MM.1S (cell line): ENCODE measurements around the gene TYSND1.

Experiments
- DNase-seq: peaks from one replicate; pipeline ENCODE4 v3.0.0-alpha.2; 2015
- H2AFZ ChIP-seq: fragments of 300-600 bp; sonication (generic); 2 replicates; pipeline ENCODE4 v1.6.0; 2016; ENCODE audit warnings: antibody characterized with exemption, low read length
- H3F3A ChIP-seq: fragments of 300-600 bp; sonication (generic); 2 replicates; pipeline ENCODE4 v1.6.1; 2016; ENCODE audit warnings: mild to moderate bottlenecking, antibody characterized with exemption, low read length, moderate library complexity, mixed read lengths; ENCODE audit not compliant: insufficient read depth
- H3K27ac ChIP-seq: fragments of 300-600 bp; sonication (generic); 2 replicates; pipeline ENCODE4 v1.5.1; 2016; ENCODE audit warnings: mild to moderate bottlenecking, low read length
- H3K27me3 ChIP-seq: fragments of 300-600 bp; sonication (generic); replicated peaks from 2 replicates; pipeline ENCODE4 v1.6.0; 2016; ENCODE audit warnings: low read length; ENCODE audit not compliant: insufficient read depth
- H3K36me3 ChIP-seq: fragments of 300-600 bp; sonication (generic); replicated peaks from 2 replicates; pipeline ENCODE4 v1.6.1; 2016; ENCODE audit warnings: mild to moderate bottlenecking, low read length, mixed read lengths; ENCODE audit not compliant: insufficient read depth
- H3K4me1 ChIP-seq: fragments of 300-600 bp; sonication (generic); 2 replicates; pipeline ENCODE4 v1.6.1; 2016; ENCODE audit warnings: low read length, mixed read lengths
- H3K4me2 ChIP-seq: fragments of 300-600 bp; sonication (generic); 2 replicates; pipeline ENCODE4 v1.6.0; 2016; ENCODE audit warnings: low read depth, low read length
- H3K4me3 ChIP-seq: fragments of 300-600 bp; sonication (generic); 2 replicates; pipeline ENCODE4 v1.5.1; 2016; ENCODE audit warnings: low read length, mixed read lengths
- H3K79me2 ChIP-seq: fragments of 300-600 bp; sonication (generic); 2 replicates; pipeline ENCODE4 v1.6.1; 2016; ENCODE audit warnings: mixed run types, low read length, mixed read lengths
- H3K9ac ChIP-seq: fragments of 300-600 bp; sonication (generic); 2 replicates; pipeline ENCODE4 v1.6.1; 2016; ENCODE audit warnings: low read length, mixed read lengths
- H3K9me2 ChIP-seq: fragments of 300-600 bp; sonication (generic); replicated peaks from 2 replicates; pipeline ENCODE4 v1.6.1; 2016; ENCODE audit warnings: mild to moderate bottlenecking, low read length, mixed read lengths; ENCODE audit not compliant: insufficient read depth
- H3K9me3 ChIP-seq: fragments of 300-600 bp; sonication (generic); replicated peaks from 2 replicates; pipeline ENCODE4 v1.6.1; 2016; ENCODE audit warnings: mild to moderate bottlenecking, low read length, mixed read lengths; ENCODE audit not compliant: insufficient read depth
- H4K20me1 ChIP-seq: fragments of 300-600 bp; sonication (generic); 2 replicates; pipeline ENCODE4 v1.6.1; 2016; ENCODE audit warnings: mild to moderate bottlenecking, low read length, moderate library complexity, mixed read lengths; ENCODE audit not compliant: insufficient read depth
- EZH2 ChIP-seq: fragments of 300-600 bp; sonication (generic); optimal IDR thresholded peaks from 2 replicates; pipeline ENCODE3; 2017; ENCODE audit warnings: low read depth, mild to moderate bottlenecking, antibody characterized with exemption, low read length, mixed read lengths
- EZH2phosphoT487 ChIP-seq: fragments of 300-600 bp; sonication (generic); IDR thresholded peaks from 2 replicates; pipeline ENCODE4 v1.6.1; 2018; ENCODE audit warnings: antibody characterized with exemption, low read length
- TF ChIP-seq, protein P1 (sequence below): fragments of 300-600 bp; sonication (generic); IDR thresholded peaks from 2 replicates; pipeline ENCODE4 v1.5.1; 2016; ENCODE audit warnings: antibody characterized with exemption, low read length, mixed read lengths

TYSND1 gene

DNA sequence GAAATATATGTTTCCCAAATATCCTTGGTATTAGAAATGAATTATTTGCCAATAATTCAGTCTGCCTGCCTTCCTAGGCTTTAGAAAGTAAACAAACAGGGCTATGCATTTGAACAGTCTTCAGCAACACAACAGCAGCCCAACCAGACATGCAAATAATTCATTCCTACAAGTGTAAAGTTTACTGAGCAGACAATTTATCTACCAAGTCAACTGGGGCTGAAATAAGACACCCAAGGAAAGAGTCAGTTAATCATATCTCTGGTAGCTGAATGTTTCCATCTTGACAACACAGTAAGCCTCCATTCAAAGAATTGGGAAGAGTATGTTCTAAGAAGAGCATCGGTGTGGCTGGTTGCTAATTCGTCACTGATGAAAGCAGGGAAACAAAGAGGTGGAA is 52.2 kb downstream of the TYSND1 start:
- H3K36me3 ChIP-seq: no peaks in the 10 kb centered on the region
- no peaks in the 10 kb centered on the region for H3K79me2 ChIP-seq
- no peaks in the 10 kb centered on the region for H3K27me3 ChIP-seq
- no peaks in the 10 kb centered on the region for H3K9me3 ChIP-seq
- H3K4me2 ChIP-seq: no peak overlapping the region
- DNase-seq: no peak
- no peaks in the 10 kb centered on the region for H3F3A ChIP-seq
- no peak overlapping the region for H3K4me3 ChIP-seq
- H2AFZ ChIP-seq: no peak overlapping the region
- no peak overlapping the region for H3K9ac ChIP-seq
- H3K9me2 ChIP-seq: no peaks in the 10 kb centered on the region
- TF ChIP-seq EZH2 (no peak), EZH2phosphoT487 (no peak)
- TF ChIP-seq, protein P1, sequence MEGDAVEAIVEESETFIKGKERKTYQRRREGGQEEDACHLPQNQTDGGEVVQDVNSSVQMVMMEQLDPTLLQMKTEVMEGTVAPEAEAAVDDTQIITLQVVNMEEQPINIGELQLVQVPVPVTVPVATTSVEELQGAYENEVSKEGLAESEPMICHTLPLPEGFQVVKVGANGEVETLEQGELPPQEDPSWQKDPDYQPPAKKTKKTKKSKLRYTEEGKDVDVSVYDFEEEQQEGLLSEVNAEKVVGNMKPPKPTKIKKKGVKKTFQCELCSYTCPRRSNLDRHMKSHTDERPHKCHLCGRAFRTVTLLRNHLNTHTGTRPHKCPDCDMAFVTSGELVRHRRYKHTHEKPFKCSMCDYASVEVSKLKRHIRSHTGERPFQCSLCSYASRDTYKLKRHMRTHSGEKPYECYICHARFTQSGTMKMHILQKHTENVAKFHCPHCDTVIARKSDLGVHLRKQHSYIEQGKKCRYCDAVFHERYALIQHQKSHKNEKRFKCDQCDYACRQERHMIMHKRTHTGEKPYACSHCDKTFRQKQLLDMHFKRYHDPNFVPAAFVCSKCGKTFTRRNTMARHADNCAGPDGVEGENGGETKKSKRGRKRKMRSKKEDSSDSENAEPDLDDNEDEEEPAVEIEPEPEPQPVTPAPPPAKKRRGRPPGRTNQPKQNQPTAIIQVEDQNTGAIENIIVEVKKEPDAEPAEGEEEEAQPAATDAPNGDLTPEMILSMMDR: no peak
- H4K20me1 ChIP-seq: no peaks in the 10 kb centered on the region
- no peak overlapping the region for H3K27ac ChIP-seq
- no peaks in the 10 kb centered on the region for H3K4me1 ChIP-seq

DNA sequence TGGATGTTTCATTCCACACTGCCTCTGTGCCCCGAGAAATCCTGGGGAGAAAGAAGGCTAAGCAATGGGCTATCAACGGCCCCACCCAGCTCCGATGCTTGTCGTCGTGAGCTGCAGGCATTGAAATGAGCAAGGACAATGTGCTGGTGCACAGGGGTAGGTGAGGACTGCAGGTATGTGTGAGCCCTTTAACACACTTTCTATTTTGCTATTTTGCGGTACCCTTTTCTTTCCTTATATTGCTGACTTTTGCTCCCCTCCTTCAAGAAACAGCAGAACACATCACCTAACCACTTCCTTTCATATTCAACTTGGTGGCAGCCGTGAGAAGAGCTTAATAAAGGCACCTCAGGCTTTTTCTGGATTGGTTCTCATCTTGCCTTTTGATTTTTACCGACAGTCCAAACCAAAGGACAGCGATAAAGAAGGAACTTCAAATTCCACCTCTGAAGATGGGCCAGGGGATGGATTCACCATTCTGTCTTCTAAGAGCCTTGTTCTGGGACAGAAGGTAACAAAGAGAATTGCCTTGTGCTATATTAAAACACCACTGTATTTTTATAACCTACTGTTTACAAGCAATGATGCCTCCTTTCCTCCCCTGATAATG is 53.1 kb downstream of the TYSND1 start:
- Histone ChIP-seq H3K27me3 (no peaks in the 10 kb centered on the region), H3K4me2 (no peak overlapping the region), H3K9me2 (no peaks in the 10 kb centered on the region), H4K20me1 (no peaks in the 10 kb centered on the region), H3K4me1 (no peaks in the 10 kb centered on the region), H3K27ac (no peak overlapping the region), H2AFZ (no peak overlapping the region), H3F3A (no peaks in the 10 kb centered on the region), H3K79me2 (no peaks in the 10 kb centered on the region), H3K36me3 (no peaks in the 10 kb centered on the region), H3K9ac (no peak overlapping the region), H3K9me3 (no peaks in the 10 kb centered on the region), H3K4me3 (no peak overlapping the region)
- no peak for DNase-seq
- TF ChIP-seq EZH2phosphoT487 (no peak), EZH2 (no peak)
- TF ChIP-seq, protein P1: no peak

DNA sequence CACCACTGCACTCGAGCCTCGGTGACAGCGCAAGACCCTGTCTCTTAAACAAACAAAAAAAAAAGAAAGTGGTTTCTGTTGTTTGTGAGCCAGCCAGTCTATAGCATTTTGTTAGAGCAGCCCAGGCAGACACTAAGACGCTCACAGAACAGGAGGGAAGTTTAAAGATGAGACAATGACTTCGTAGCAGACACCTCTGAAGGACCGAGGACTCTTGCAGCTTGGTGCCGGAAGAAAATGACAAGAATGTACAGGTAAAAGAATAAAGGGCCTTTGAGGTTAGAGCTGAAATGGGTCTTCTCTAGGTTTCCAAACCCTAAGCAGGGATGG is 54.1 kb downstream of the TYSND1 start:
- no peak overlapping the region for H3K27ac ChIP-seq
- TF ChIP-seq EZH2phosphoT487 (no peak), EZH2 (no peak)
- TF ChIP-seq, protein P1: no peak
- H3K9me2 ChIP-seq: no peaks in the 10 kb centered on the region
- no peaks in the 10 kb centered on the region for H3K9me3 ChIP-seq
- no peak overlapping the region for H3K4me3 ChIP-seq
- no peaks in the 10 kb centered on the region for H3K27me3 ChIP-seq
- H3K4me2 ChIP-seq: no peak overlapping the region
- H3K36me3 ChIP-seq: no peaks in the 10 kb centered on the region
- H3K4me1 ChIP-seq: no peaks in the 10 kb centered on the region
- no peak overlapping the region for H3K9ac ChIP-seq
- no peaks in the 10 kb centered on the region for H4K20me1 ChIP-seq
- no peak overlapping the region for H2AFZ ChIP-seq
- no peaks in the 10 kb centered on the region for H3F3A ChIP-seq
- no peaks in the 10 kb centered on the region for H3K79me2 ChIP-seq
- no peak for DNase-seq
